Prostate gland (tissue), 2 donors: Measurements from ENCODE around the gene SLC25A21.

Experiments used
- CTCF ChIP-seq, 4 experiments: fragments of 200-600 bp in 2 of 4; fragments of 450-650 bp in 2 of 4; sonication (generic) in 2 of 4; IDR thresholded peaks; 1 replicate in 3 of 4; 2 replicates in 1 of 4; pipeline ENCODE4 v1.5.1; 2016 to 2019; ENCODE audit warnings: antibody characterized with exemption in 4 of 4, mild to moderate bottlenecking in 2 of 4, moderate library complexity in 2 of 4
- POLR2A ChIP-seq: fragments of 450-650 bp; IDR thresholded peaks from one replicate; pipeline ENCODE4 v1.6.1; 2016; ENCODE audit warnings: antibody characterized with exemption, mild to moderate bottlenecking
- POLR2AphosphoS5 ChIP-seq: sonication (generic); formaldehyde crosslinking; IDR thresholded peaks from one replicate; pipeline ENCODE4 v1.6.1; 2017; ENCODE audit warnings: antibody characterized with exemption

GRCh38 chr14:36938678-36939077 lies 233.7 kb downstream of the SLC25A21 start:
- TF ChIP-seq CTCF (IDR thresholded peaks at IDR 0.05) (no peak), POLR2A (no peak), POLR2AphosphoS5 (no peak)
